CD8-positive, alpha-beta memory T cell (primary cell): ENCODE data around the gene GOLGA6L10. TPM values are rescaled to one million over a fixed set of nuclear protein-coding genes. Genes with fewer than 3 reads are reported as not detected.
"Not testable (repeated sequence)": the region's sequence is repeated elsewhere in the genome, so short reads cannot be mapped to it uniquely, and the experiment has no call there.

Source experiments
- CTCF ChIA-PET: fragments of 350-600 bp; sonication (Branson Sonifier 250); formaldehyde crosslinking; loops from one replicate; lab custom pipeline; 2021; ENCODE audit warnings: antibody characterized with exemption; lab: Charles Lee
- POLR2A ChIA-PET: fragments of 350-600 bp; sonication (Branson Sonifier 250); formaldehyde crosslinking; loops from one replicate; lab custom pipeline; 2021; ENCODE audit warnings: antibody characterized with exemption; lab: Charles Lee
- DNase-seq, 5 donors: peaks; one replicate each; pipeline versions ENCODE4 v3.0.0 to v3.0.0-alpha.2; 2020 to 2022; ENCODE audit warnings: mixed read lengths in 1 of 5
- H3K27ac ChIP-seq: one replicate; pipeline ENCODE4 v1.7.0; 2013; ENCODE audit warnings: low read depth, mild to moderate bottlenecking, low read length, moderate library complexity
- H3K27me3 ChIP-seq: 2 replicates; pipeline ENCODE4 v1.7.0; 2013; ENCODE audit warnings: low read length, mild to moderate bottlenecking; ENCODE audit not compliant: insufficient read depth, poor library complexity, severe bottlenecking
- H3K36me3 ChIP-seq: 2 replicates; pipeline ENCODE4 v1.7.0; 2013; ENCODE audit warnings: mild to moderate bottlenecking, low read length, moderate library complexity; ENCODE audit not compliant: insufficient read depth
- H3K4me1 ChIP-seq: 2 replicates; pipeline ENCODE4 v1.7.0; 2013; ENCODE audit warnings: mild to moderate bottlenecking, low read length, moderate library complexity; ENCODE audit not compliant: insufficient read depth
- H3K4me3 ChIP-seq: 2 replicates; pipeline ENCODE4 v1.7.0; 2013; ENCODE audit warnings: mild to moderate bottlenecking, low read length
- H3K9me3 ChIP-seq: 2 replicates; pipeline ENCODE4 v1.7.0; 2013; ENCODE audit warnings: mild to moderate bottlenecking, low read length
- H3K27ac Mint-ChIP-seq, 8 donors: one replicate each; pipeline ENCODE4 v1.8.0; 2020 to 2021; ENCODE audit warnings: mixed read lengths in 8 of 8, mild to moderate bottlenecking in 6 of 8, inconsistent platforms in 3 of 8, moderate library complexity in 3 of 8
- H3K27me3 Mint-ChIP-seq, 2 donors: one replicate each; pipeline ENCODE4 v1.8.0; 2020 to 2021; ENCODE audit warnings: mixed read lengths in 2 of 2, mild to moderate bottlenecking in 1 of 2, moderate library complexity in 1 of 2
- H3K36me3 Mint-ChIP-seq, 3 donors: one replicate each; pipeline ENCODE4 v1.8.0; 2020 to 2021; ENCODE audit warnings: mixed read lengths in 3 of 3, inconsistent platforms in 1 of 3, mild to moderate bottlenecking in 1 of 3
- H3K4me1 Mint-ChIP-seq, 3 donors: one replicate each; pipeline ENCODE4 v1.8.0; 2020 to 2021; ENCODE audit warnings: mixed read lengths in 3 of 3, inconsistent platforms in 1 of 3, mild to moderate bottlenecking in 1 of 3
- H3K4me3 Mint-ChIP-seq, 7 donors: one replicate each; pipeline ENCODE4 v1.8.0; 2020 to 2021; ENCODE audit warnings: mixed read lengths in 7 of 7, mild to moderate bottlenecking in 6 of 7, moderate library complexity in 4 of 7, inconsistent platforms in 2 of 7
- H3K9me3 Mint-ChIP-seq, 5 donors: one replicate each; pipeline ENCODE4 v1.8.0; 2020 to 2022; ENCODE audit warnings: mixed read lengths in 5 of 5, mild to moderate bottlenecking in 3 of 5, moderate library complexity in 2 of 5, inconsistent platforms in 1 of 5
- polyA plus RNA-seq: library from polyadenylated mRNA; unstranded; fragments of 300-500 nt; fragmentation: Illumina TruSeq; gene quantifications from one replicate; pipeline ENCODE4 v1.2.3, GENCODE V29; 2021
- total RNA-seq, 2 experiments: library from RNA; stranded (reverse); gene quantifications; one replicate each; pipeline ENCODE4 v1.2.3, GENCODE V29; 2021

GOLGA6L10 gene, protein sequence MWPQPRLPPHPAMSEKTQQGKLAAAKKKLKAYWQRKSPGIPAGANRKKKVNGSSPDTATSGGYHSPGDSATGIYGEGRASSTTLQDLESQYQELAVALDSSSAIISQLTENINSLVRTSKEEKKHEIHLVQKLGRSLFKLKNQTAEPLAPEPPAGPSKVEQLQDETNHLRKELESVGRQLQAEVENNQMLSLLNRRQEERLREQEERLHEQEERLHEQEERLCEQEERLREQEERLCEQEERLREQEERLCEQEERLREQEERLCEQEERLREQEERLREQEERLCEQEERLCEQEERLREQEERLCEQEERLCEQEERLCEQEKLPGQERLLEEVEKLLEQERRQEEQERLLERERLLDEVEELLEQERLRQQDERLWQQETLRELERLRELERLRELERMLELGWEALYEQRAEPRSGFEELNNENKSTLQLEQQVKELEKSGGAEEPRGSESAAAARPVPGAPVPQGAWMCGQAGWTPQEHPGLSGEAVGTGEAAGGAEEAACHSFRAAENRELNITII
- 1 to 10 TPM in 1 of 2 experiments, under 1 TPM in 1; 0.96 to 1.7 TPM for total RNA-seq
- 0.16 TPM for polyA plus RNA-seq

DNA sequence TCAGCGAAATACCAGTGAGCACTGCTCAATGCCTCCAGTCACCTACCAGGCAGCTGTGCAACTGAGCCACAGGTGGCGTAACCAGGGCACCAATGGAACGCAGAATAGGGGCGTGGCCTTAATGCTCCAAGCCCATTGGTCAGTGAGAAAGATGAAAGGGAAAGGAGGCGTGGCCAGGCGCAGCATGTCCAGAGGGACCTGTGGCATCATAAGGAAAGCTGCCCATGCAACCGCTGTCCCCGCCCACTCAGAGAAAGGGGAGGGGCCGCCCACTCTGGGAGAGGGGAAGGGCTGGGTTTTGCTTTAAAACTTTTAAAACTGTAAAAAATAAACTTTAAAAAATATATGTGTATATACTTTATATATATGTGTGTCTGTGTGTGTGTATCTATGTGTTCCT is at the start of gene GOLGA6L10:
TSS of gene GOLGA6L10 (minus strand) at position 101 of the 400 bp plus-strand sequence. CDS start at position 1, 100 bp downstream.
- H3K27ac Mint-ChIP-seq, H3K27ac ChIP-seq, DNase-seq, H3K4me3 Mint-ChIP-seq, H3K4me1 ChIP-seq, POLR2A ChIA-PET, H3K4me1 Mint-ChIP-seq, H3K4me3 ChIP-seq, CTCF ChIA-PET, H3K9me3 Mint-ChIP-seq, H3K27me3 Mint-ChIP-seq, H3K36me3 Mint-ChIP-seq, H3K36me3 ChIP-seq, H3K27me3 ChIP-seq, H3K9me3 ChIP-seq: not testable (repeated sequence)

DNA sequence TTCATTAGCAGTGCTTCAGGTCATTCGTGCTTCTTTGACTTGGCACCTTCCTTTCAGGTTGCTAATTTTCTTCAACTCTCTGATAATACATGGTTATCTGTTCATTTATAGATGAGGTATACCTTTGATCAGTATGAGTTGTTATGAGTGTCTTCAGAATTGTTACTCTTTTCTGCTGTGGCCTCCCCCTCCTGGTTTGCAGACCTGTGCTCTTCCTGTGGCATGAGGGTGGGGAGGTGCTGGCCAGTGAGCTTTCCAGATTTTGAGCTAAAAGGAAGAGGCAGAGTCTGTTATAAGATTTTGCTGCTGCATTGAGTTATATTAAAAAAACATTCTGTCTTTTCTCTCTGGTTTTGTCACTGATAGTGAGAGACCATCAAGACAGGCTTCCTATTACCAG is 49.5 kb upstream of the GOLGA6L10 start:
- no peaks in the 10 kb centered on the region for H3K27me3 Mint-ChIP-seq
- peaks cover 8% of the 10 kb centered on the region in 3 donors for H3K4me1 Mint-ChIP-seq
- H3K4me3 Mint-ChIP-seq = no peak overlapping the region
- ChIA-PET CTCF (no interaction called here), POLR2A (no interaction called here)
- DNase-seq = no peak
- no peaks in the 10 kb centered on the region for H3K9me3 Mint-ChIP-seq
- peak overlapping the region in 2 of 8 donors; percentile 52 to 72 for H3K27ac Mint-ChIP-seq
- Histone ChIP-seq H3K9me3 (no peaks in the 10 kb centered on the region), H3K4me1 (no peaks in the 10 kb centered on the region), H3K27ac (no peak overlapping the region), H3K36me3 (no peaks in the 10 kb centered on the region), H3K27me3 (no peaks in the 10 kb centered on the region), H3K4me3 (no peak overlapping the region)
- peaks cover 2 to 4% (median 2%) of the 10 kb centered on the region in 3 donors for H3K36me3 Mint-ChIP-seq

DNA sequence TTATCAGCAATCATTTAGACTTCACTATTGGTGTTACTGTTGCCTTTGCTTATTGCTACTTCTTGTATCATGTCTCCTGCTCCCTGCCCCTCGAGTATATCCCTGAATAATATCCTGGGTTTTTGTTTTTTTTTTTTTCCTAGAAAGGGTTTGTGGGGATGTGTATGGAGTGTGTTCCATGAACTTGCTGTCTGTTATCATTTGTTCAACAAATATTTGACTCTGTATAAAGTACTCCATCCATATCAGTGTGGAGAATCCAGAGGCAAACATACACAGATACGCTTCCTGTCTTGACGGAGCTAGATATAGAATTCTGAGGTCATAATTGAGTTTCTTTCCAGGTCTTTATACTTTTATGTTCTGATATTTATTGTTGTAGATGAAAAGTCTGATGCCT is 48.5 kb upstream of the GOLGA6L10 start:
- no peaks in the 10 kb centered on the region for H3K9me3 Mint-ChIP-seq
- Histone ChIP-seq H3K4me1 (no peaks in the 10 kb centered on the region), H3K27ac (no peak overlapping the region), H3K36me3 (no peaks in the 10 kb centered on the region), H3K27me3 (no peaks in the 10 kb centered on the region), H3K9me3 (no peaks in the 10 kb centered on the region), H3K4me3 (no peak overlapping the region)
- peaks cover 0 to 4% (median 2%) of the 10 kb centered on the region in 3 donors for H3K36me3 Mint-ChIP-seq
- H3K4me3 Mint-ChIP-seq = no peak overlapping the region
- POLR2A ChIA-PET = no interaction called here
- no peaks in the 10 kb centered on the region for H3K27me3 Mint-ChIP-seq
- CTCF ChIA-PET = no interaction called here
- no peak for DNase-seq
- H3K27ac Mint-ChIP-seq = no peak overlapping the region
- H3K4me1 Mint-ChIP-seq = peaks cover 8 to 11% (median 8%) of the 10 kb centered on the region in 3 donors

DNA sequence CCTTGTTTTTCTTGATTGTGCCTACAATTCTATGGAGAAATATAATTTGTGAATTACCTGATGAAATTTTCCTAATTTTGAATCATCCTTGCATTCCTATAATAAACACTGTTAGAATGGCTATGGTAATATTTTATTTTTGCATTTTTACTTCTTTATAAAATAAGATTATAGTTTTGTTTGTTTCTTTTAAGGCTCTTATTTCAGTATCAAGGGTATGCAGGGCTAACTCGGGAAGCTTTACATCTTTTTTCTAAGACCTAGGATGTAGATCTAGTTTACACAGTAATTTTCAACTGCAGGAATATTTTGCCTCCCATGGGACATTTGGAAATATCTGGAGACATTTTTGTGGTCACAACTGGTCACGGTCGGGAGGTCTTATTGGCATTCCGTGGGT is 46.5 kb upstream of the GOLGA6L10 start:
- H3K4me1 ChIP-seq, H3K27ac Mint-ChIP-seq, H3K27me3 ChIP-seq, H3K4me3 ChIP-seq, H3K9me3 ChIP-seq, POLR2A ChIA-PET, H3K27ac ChIP-seq, H3K9me3 Mint-ChIP-seq, H3K4me3 Mint-ChIP-seq, H3K27me3 Mint-ChIP-seq, H3K36me3 Mint-ChIP-seq, DNase-seq, H3K36me3 ChIP-seq, CTCF ChIA-PET: not testable (repeated sequence)
- peaks cover 10 to 22% (median 12%) of the 10 kb centered on the region in 3 donors for H3K4me1 Mint-ChIP-seq

DNA sequence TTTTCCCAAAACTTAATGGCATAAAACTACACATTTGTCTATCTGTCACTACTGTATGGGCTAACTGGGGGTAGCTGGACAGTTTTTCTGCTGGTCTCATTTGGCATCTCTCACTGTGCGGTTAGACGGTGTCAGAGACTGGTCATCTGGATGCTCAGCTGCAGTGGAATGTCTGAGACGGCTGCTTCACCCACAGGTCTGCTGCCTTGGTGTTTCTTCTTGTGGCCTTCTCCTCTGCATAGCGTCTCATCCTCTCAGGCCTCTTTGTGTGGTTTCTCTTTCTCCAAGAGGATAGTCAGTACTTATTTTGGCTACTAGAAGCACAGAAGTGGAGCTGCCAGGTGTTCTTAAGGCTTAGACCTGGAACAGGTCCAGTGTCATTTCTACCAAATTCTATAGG is 44.4 kb upstream of the GOLGA6L10 start:
- Mint-ChIP-seq H3K27ac (peak overlapping the region in 2 of 8 donors; percentile 51 to 82), H3K36me3 (peaks cover 0 to 4% (median 0%) of the 10 kb centered on the region in 3 donors), H3K4me3 (no peak overlapping the region), H3K27me3 (no peaks in the 10 kb centered on the region), H3K9me3 (no peaks in the 10 kb centered on the region), H3K4me1 (peaks cover 7 to 24% (median 9%) of the 10 kb centered on the region in 3 donors)
- Histone ChIP-seq H3K27ac (no peak overlapping the region), H3K4me3 (no peak overlapping the region), H3K36me3 (no peaks in the 10 kb centered on the region), H3K27me3 (no peaks in the 10 kb centered on the region), H3K4me1 (no peaks in the 10 kb centered on the region), H3K9me3 (no peaks in the 10 kb centered on the region)
- POLR2A ChIA-PET = no interaction called here
- no peak for DNase-seq
- CTCF ChIA-PET = no interaction called here

DNA sequence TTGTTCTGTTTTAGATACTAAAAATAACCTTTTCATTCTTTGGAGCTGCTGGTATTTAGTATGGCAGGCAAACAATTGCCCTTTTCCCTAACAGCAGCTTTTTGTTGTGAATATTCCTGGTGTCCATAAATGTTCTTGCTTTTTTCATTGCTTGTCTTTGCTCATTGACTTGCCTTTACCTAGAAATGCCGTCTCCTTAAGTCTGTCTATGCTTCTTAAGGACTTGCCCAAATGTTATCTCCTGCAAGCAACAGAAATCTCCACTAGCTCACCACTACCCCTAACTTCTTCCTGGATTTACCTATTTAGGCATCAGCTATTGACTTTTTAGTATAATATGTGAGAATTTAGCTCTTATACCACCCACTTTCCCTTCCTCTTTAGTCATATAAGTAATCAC is 42.8 kb upstream of the GOLGA6L10 start:
- H3K27ac Mint-ChIP-seq, H3K27ac ChIP-seq, H3K9me3 Mint-ChIP-seq: not testable (repeated sequence)

DNA sequence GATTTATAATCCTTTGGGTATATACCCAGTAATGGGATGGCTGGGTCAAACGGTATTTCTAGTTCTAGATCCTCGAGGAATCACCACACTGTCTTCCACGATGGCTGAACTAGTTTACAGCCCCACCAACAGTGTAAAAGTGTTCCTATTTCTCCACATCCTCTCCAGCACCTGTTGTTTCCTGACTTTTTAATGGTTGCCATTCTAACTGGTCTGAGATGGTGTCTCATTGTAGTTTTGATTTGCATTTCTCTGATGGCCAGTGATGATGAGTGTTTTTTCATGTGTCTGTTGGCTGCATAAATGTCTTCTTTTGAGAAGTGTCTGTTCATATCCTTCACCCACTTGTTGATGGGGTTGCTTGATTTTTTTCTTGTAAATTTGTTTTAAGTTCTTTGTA is 40.9 kb upstream of the GOLGA6L10 start:
- POLR2A ChIA-PET, H3K27me3 Mint-ChIP-seq, H3K36me3 ChIP-seq, H3K9me3 ChIP-seq, H3K4me3 ChIP-seq, H3K4me1 ChIP-seq, H3K36me3 Mint-ChIP-seq, DNase-seq, CTCF ChIA-PET, H3K9me3 Mint-ChIP-seq, H3K4me3 Mint-ChIP-seq, H3K27ac Mint-ChIP-seq, H3K27ac ChIP-seq, H3K27me3 ChIP-seq: not testable (repeated sequence)
- H3K4me1 Mint-ChIP-seq = peaks cover 3 to 20% (median 4%) of the 10 kb centered on the region in 3 donors

More for the DNA sequence above, 42.8 kb upstream of the GOLGA6L10 start:
- H3K4me1 Mint-ChIP-seq = peaks cover 3 to 20% (median 4%) of the 10 kb centered on the region in 3 donors
- H3K36me3 ChIP-seq, H3K4me3 ChIP-seq, H3K27me3 ChIP-seq, H3K36me3 Mint-ChIP-seq, CTCF ChIA-PET, POLR2A ChIA-PET, H3K27me3 Mint-ChIP-seq, H3K4me1 ChIP-seq, H3K4me3 Mint-ChIP-seq, H3K9me3 ChIP-seq, DNase-seq: not testable (repeated sequence)

DNA sequence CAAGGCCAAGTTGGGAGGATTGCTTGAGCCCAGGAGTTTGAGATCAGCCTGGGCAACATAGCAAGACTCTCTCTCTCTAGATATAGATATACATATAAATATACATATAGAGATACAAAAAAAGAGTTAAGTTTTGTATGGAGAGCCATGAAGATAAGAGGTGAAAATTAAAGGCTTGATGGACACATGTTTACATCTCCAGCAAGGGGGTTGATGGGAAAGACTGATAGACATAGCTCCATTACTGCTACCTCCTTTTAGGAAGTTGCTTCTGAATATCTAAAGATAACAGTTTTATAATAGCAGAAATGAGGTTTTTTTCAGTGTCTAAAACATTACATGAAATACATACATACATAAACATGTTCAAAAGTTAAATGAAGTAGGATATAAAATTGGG is 37.9 kb upstream of the GOLGA6L10 start:
- H3K36me3 Mint-ChIP-seq, CTCF ChIA-PET, H3K27me3 ChIP-seq, POLR2A ChIA-PET, H3K36me3 ChIP-seq, H3K4me3 Mint-ChIP-seq, H3K27me3 Mint-ChIP-seq, H3K4me3 ChIP-seq, H3K9me3 Mint-ChIP-seq, H3K27ac ChIP-seq, H3K27ac Mint-ChIP-seq, H3K4me1 ChIP-seq, DNase-seq, H3K9me3 ChIP-seq: not testable (repeated sequence)
- H3K4me1 Mint-ChIP-seq = peaks cover 3 to 17% (median 4%) of the 10 kb centered on the region in 3 donors
